Measurements from ENCODE around the gene TCTN1. TPM values are rescaled to one million over a fixed set of nuclear protein-coding genes. Genes with fewer than 3 reads are reported as not detected.

The TCTN1 gene
- total and polyA plus RNA-seq, 2 of the 13 experiments (the other 11 are each of a cell fraction or from before 2014, with no cell fraction given) = 13.6 to 16.0 TPM

DNA sequence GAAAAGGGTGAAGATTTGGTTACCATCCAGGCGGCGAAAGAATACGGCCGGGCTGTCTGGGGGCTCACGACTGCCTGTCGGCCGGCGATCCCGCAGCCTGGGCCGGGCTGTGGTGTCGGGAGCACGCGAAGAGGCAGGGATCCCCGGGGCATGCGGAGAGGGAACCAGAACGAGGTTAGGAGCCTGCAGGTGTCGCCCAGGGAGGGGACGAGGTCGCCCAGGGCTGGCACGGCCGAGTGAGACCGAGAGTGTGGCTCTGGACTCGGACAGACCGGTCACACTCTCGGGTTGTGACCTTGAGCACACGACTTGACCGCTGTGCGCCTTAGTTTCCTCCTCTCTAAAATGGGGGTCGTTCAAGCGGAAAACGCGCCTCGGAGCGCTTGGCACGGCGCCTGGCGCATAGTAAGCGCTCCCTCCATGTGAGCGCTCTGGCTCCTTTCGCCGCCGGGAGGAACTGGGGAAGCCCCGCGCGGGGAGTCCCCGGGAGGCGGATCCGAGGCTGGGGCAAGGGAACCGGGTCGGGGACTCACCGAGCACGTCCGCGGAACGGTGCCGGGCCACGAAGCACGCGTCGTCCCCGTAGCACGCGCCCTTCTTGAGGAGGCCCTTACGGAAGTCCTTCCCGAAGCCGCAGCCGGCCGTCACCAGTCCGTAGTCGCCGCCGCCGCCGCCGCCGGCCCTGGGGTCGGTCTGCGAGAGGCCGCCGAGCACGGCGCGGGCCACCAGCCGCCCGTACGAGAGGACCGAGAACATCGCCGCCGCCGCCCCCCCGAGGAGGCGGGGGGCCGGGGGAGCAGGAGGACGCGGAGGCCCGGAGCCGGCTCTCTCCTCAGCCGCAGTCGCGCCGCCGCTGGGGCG is 31.4 kb upstream of the TCTN1 start (continued):
- TF ChIP-seq, protein P1, sequence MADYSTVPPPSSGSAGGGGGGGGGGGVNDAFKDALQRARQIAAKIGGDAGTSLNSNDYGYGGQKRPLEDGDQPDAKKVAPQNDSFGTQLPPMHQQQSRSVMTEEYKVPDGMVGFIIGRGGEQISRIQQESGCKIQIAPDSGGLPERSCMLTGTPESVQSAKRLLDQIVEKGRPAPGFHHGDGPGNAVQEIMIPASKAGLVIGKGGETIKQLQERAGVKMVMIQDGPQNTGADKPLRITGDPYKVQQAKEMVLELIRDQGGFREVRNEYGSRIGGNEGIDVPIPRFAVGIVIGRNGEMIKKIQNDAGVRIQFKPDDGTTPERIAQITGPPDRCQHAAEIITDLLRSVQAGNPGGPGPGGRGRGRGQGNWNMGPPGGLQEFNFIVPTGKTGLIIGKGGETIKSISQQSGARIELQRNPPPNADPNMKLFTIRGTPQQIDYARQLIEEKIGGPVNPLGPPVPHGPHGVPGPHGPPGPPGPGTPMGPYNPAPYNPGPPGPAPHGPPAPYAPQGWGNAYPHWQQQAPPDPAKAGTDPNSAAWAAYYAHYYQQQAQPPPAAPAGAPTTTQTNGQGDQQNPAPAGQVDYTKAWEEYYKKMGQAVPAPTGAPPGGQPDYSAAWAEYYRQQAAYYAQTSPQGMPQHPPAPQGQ (CRISPR knock-in tag; IDR thresholded peaks at IDR 0.05; ENCODE audit: borderline replicate concordance) = no peak
- TF ChIP-seq, protein P2, sequence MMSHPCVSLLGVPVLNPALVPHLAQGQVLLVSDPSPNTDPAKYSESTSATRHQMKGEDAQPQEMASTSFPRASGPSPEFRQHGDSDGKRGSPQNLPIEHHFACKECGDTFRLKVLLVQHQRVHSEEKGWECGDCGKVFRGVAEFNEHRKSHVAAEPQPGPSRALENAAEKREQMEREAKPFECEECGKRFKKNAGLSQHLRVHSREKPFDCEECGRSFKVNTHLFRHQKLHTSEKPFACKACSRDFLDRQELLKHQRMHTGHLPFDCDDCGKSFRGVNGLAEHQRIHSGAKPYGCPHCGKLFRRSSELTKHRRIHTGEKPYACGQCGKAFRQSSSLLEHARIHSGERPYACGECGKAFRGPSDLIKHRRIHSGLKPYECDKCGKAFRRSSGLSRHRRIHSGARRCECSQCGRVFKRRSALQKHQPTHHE (CRISPR knock-in tag; IDR thresholded peaks at IDR 0.05; ENCODE audit: borderline replicate concordance) = no peak
- TF ChIP-seq ZNF253 (CRISPR knock-in tag; IDR thresholded peaks at IDR 0.05; ENCODE audit: borderline replicate concordance) (no peak), ZNF33A (CRISPR knock-in tag; IDR thresholded peaks at IDR 0.05; ENCODE audit: borderline replicate concordance) (no peak), NR3C1 (CRISPR knock-in tag; IDR thresholded peaks at IDR 0.05) (no peak), REXO4 (CRISPR knock-in tag; IDR thresholded peaks at IDR 0.05; ENCODE audit: borderline replicate concordance) (no peak), SPEN (CRISPR knock-in tag; IDR thresholded peaks at IDR 0.05; ENCODE audit: low read depth) (peak; percentile 19; the same call in 1 of the 2 replicates), HNF1A (IDR thresholded peaks at IDR 0.05; ENCODE audit: low read depth) (no peak), HNF1A (CRISPR knock-in tag; IDR thresholded peaks at IDR 0.05; ENCODE audit: borderline replicate concordance) (no peak), NR2F6 (IDR thresholded peaks at IDR 0.05) (no peak), NR2F6 (CRISPR knock-in tag; IDR thresholded peaks at IDR 0.05) (no peak), PCBP2 (optimal IDR thresholded peaks at IDR 0.05; ENCODE audit: low read depth, low read length, poor library complexity, severe bottlenecking) (no peak)
- TF ChIP-seq, protein P3, sequence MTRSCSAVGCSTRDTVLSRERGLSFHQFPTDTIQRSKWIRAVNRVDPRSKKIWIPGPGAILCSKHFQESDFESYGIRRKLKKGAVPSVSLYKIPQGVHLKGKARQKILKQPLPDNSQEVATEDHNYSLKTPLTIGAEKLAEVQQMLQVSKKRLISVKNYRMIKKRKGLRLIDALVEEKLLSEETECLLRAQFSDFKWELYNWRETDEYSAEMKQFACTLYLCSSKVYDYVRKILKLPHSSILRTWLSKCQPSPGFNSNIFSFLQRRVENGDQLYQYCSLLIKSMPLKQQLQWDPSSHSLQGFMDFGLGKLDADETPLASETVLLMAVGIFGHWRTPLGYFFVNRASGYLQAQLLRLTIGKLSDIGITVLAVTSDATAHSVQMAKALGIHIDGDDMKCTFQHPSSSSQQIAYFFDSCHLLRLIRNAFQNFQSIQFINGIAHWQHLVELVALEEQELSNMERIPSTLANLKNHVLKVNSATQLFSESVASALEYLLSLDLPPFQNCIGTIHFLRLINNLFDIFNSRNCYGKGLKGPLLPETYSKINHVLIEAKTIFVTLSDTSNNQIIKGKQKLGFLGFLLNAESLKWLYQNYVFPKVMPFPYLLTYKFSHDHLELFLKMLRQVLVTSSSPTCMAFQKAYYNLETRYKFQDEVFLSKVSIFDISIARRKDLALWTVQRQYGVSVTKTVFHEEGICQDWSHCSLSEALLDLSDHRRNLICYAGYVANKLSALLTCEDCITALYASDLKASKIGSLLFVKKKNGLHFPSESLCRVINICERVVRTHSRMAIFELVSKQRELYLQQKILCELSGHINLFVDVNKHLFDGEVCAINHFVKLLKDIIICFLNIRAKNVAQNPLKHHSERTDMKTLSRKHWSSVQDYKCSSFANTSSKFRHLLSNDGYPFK (CRISPR knock-in tag; IDR thresholded peaks at IDR 0.05; ENCODE audit: borderline replicate concordance) = 0 out of 2 replicates have a peak, but pooled peaks have one; percentile 25
- TF ChIP-seq, protein P4, sequence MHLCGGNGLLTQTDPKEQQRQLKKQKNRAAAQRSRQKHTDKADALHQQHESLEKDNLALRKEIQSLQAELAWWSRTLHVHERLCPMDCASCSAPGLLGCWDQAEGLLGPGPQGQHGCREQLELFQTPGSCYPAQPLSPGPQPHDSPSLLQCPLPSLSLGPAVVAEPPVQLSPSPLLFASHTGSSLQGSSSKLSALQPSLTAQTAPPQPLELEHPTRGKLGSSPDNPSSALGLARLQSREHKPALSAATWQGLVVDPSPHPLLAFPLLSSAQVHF (CRISPR knock-in tag; IDR thresholded peaks at IDR 0.05) = no peak
- TF ChIP-seq, protein P5, sequence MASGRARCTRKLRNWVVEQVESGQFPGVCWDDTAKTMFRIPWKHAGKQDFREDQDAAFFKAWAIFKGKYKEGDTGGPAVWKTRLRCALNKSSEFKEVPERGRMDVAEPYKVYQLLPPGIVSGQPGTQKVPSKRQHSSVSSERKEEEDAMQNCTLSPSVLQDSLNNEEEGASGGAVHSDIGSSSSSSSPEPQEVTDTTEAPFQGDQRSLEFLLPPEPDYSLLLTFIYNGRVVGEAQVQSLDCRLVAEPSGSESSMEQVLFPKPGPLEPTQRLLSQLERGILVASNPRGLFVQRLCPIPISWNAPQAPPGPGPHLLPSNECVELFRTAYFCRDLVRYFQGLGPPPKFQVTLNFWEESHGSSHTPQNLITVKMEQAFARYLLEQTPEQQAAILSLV (CRISPR knock-in tag; IDR thresholded peaks at IDR 0.05; ENCODE audit: borderline replicate concordance) = peak; percentile 53; the same call in 1 of the 2 replicates
